H1 (cell line): ENCODE data around the gene LMNTD2. TPM values are rescaled to one million over a fixed set of nuclear protein-coding genes. Genes with fewer than 3 reads are reported as not detected.
A peak's percentile ranks its signal among the peaks of the same experiment; 100 is the strongest.

Source experiments
- CTCF ChIA-PET: fragments of 300-600 bp; sonication (Branson Sonifier 250); formaldehyde crosslinking; loops from one replicate; lab custom pipeline; 2021; ENCODE audit not compliant: partially characterized antibody; lab: Charles Lee
- POLR2A ChIA-PET: fragments of 300-600 bp; sonication (Branson Sonifier 250); formaldehyde crosslinking; loops from one replicate; lab custom pipeline; 2021; ENCODE audit warnings: inconsistent platforms; ENCODE audit not compliant: partially characterized antibody; lab: Charles Lee
- DNase-seq, 2 experiments: peaks; one replicate each; pipeline versions ENCODE4 v3.0.0 to v3.0.0-alpha.2; 2010 to 2022; ENCODE audit warnings: low spot score in 2 of 2, low read depth in 1 of 2, mixed read lengths in 1 of 2
- FAIRE-seq: peaks from 2 replicates; lab custom pipeline; 2011; peaks lifted over from hg19 to GRCh38; lab: Jason Lieb, UNC
- H2AFZ ChIP-seq: 2 replicates; pipeline ENCODE4 v1.8.1; 2012; ENCODE audit warnings: low read length, inconsistent platforms
- H2AK5ac ChIP-seq: 2 replicates; pipeline ENCODE4 v1.6.1; 2013; ENCODE audit warnings: low read depth, low read length
- H2BK120ac ChIP-seq: replicated peaks from 2 replicates; pipeline ENCODE3; 2013; ENCODE audit warnings: low read depth, low read length, inconsistent platforms
- H2BK12ac ChIP-seq: 2 replicates; pipeline ENCODE4 v1.6.1; 2013; ENCODE audit warnings: low read depth, low read length
- H2BK15ac ChIP-seq: 2 replicates; pipeline ENCODE4 v1.6.1; 2013; ENCODE audit warnings: low read length
- H2BK20ac ChIP-seq: 2 replicates; pipeline ENCODE4 v1.6.1; 2013; ENCODE audit warnings: low read length
- H2BK5ac ChIP-seq: 2 replicates; pipeline ENCODE4 v1.6.1; 2013; ENCODE audit warnings: low read depth, low read length
- H3K14ac ChIP-seq: 2 replicates; pipeline ENCODE4 v1.6.1; 2013; ENCODE audit warnings: inconsistent platforms; ENCODE audit not compliant: insufficient read length
- H3K18ac ChIP-seq: 2 replicates; pipeline ENCODE4 v1.6.1; 2013; ENCODE audit warnings: low read length; ENCODE audit errors: extremely low read depth
- H3K23ac ChIP-seq: 2 replicates; pipeline ENCODE4 v1.6.1; 2013; ENCODE audit warnings: inconsistent platforms; ENCODE audit not compliant: insufficient read length
- H3K23me2 ChIP-seq: 2 replicates; pipeline ENCODE4 v1.6.1; 2013; ENCODE audit warnings: low read depth, low read length
- H3K27ac ChIP-seq: 2 replicates; pipeline ENCODE4 v1.6.1; 2011; ENCODE audit warnings: low read depth, low read length, inconsistent platforms
- H3K27me3 ChIP-seq, 4 experiments: replicated peaks in 1 of 4; 1 replicate in 1 of 4; 2 replicates in 3 of 4; pipeline versions ENCODE4 v1.6.1 to v1.8.1; 2011 to 2013; ENCODE audit warnings: low read length in 3 of 4, mild to moderate bottlenecking in 3 of 4, inconsistent platforms in 2 of 4, mixed read lengths in 2 of 4, moderate library complexity in 1 of 4; ENCODE audit not compliant: control insufficient read depth in 3 of 4, insufficient read depth in 3 of 4; ENCODE audit errors: extremely low read depth in 1 of 4
- H3K36me3 ChIP-seq, 4 experiments: 2 replicates each; pipeline versions ENCODE4 v1.6.1 to v1.8.1; 2011 to 2013; ENCODE audit warnings: mild to moderate bottlenecking in 4 of 4, low read length in 3 of 4, moderate library complexity in 2 of 4, control low read depth in 1 of 4, inconsistent platforms in 1 of 4; ENCODE audit not compliant: insufficient read depth in 4 of 4, control insufficient read depth in 2 of 4
- H3K4ac ChIP-seq: replicated peaks from 2 replicates; pipeline ENCODE3; 2013; ENCODE audit warnings: low read length, low read depth, mixed read lengths, inconsistent platforms; ENCODE audit not compliant: insufficient read length
- H3K4me1 ChIP-seq, 4 experiments: replicated peaks in 1 of 4; 1 replicate in 1 of 4; 2 replicates in 3 of 4; pipeline versions ENCODE4 v1.6.1 to v1.8.1; 2011 to 2013; ENCODE audit warnings: low read length in 3 of 4, inconsistent platforms in 2 of 4, mixed read lengths in 1 of 4; ENCODE audit not compliant: insufficient read depth in 4 of 4, control insufficient read depth in 3 of 4
- H3K4me2 ChIP-seq, 2 experiments: 2 replicates each; pipeline versions ENCODE4 v1.6.1 to v1.8.1; 2011 to 2013; ENCODE audit warnings: low read depth in 2 of 2, low read length in 2 of 2, control low read depth in 1 of 2, inconsistent platforms in 1 of 2, mild to moderate bottlenecking in 1 of 2; ENCODE audit not compliant: insufficient read depth in 1 of 2
- H3K4me3 ChIP-seq, 4 experiments: fragments of 200-600, 300-600 bp in 1 of 4; sonication (generic), shearing (Covaris generic), sonication (Bioruptor Twin) in 1 of 4; 2 replicates each; pipeline versions ENCODE4 v1.5.1 to v1.8.1; 2011 to 2016; ENCODE audit warnings: low read length in 4 of 4, low read depth in 3 of 4, control low read depth in 2 of 4, inconsistent platforms in 2 of 4, mild to moderate bottlenecking in 2 of 4, mixed read lengths in 1 of 4, moderate library complexity in 1 of 4; ENCODE audit not compliant: insufficient read depth in 2 of 4; ENCODE audit errors: extremely low read depth in 1 of 4
- H3K56ac ChIP-seq: replicated peaks from 2 replicates; pipeline ENCODE3; 2013; ENCODE audit warnings: low read depth, mild to moderate bottlenecking, mixed read lengths, low read length, inconsistent platforms; ENCODE audit not compliant: insufficient read length
- H3K79me1 ChIP-seq: 2 replicates; pipeline ENCODE4 v1.6.1; 2013; ENCODE audit warnings: low read depth, low read length, control low read depth
- H3K79me2 ChIP-seq, 2 experiments: 2 replicates each; pipeline versions ENCODE4 v1.6.1 to v1.8.1; 2012 to 2013; ENCODE audit warnings: low read length in 2 of 2, mild to moderate bottlenecking in 2 of 2, inconsistent platforms in 1 of 2; ENCODE audit not compliant: insufficient read depth in 2 of 2, control insufficient read depth in 1 of 2
- H3K9ac ChIP-seq, 4 experiments: replicated peaks in 1 of 4; 1 replicate in 1 of 4; 2 replicates in 3 of 4; pipeline versions ENCODE4 v1.6.1 to v1.8.1; 2011 to 2013; ENCODE audit warnings: low read depth in 3 of 4, low read length in 3 of 4, control low read depth in 2 of 4, mild to moderate bottlenecking in 2 of 4, moderate library complexity in 2 of 4, inconsistent platforms in 1 of 4; ENCODE audit errors: extremely low read depth in 1 of 4
- H3K9me3 ChIP-seq, 2 experiments: 2 replicates each; pipeline versions ENCODE4 v1.6.1 to v1.8.1; 2012 to 2013; ENCODE audit warnings: mild to moderate bottlenecking in 2 of 2, moderate library complexity in 2 of 2, control low read depth in 1 of 2, inconsistent platforms in 1 of 2, low read depth in 1 of 2, low read length in 1 of 2, mixed read lengths in 1 of 2; ENCODE audit not compliant: insufficient read depth in 2 of 2
- H4K20me1 ChIP-seq, 2 experiments: replicated peaks in 1 of 2; 2 replicates each; pipeline versions ENCODE3 to v1.8.1; 2011 to 2013; ENCODE audit warnings: inconsistent platforms in 2 of 2, low read length in 2 of 2, mild to moderate bottlenecking in 1 of 2; ENCODE audit not compliant: insufficient read depth in 2 of 2, control insufficient read depth in 1 of 2
- H4K5ac ChIP-seq: 2 replicates; pipeline ENCODE4 v1.6.1; 2013; ENCODE audit warnings: low read length, low read depth, mixed read lengths, inconsistent platforms; ENCODE audit not compliant: insufficient read length
- H4K8ac ChIP-seq: 2 replicates; pipeline ENCODE4 v1.8.0; 2013; ENCODE audit warnings: mild to moderate bottlenecking, moderate library complexity, low read length, inconsistent platforms; ENCODE audit not compliant: insufficient read depth; ENCODE audit errors: extremely low read depth
- H4K91ac ChIP-seq: replicated peaks from 2 replicates; pipeline ENCODE3; 2013; ENCODE audit warnings: low read length, mixed read lengths, inconsistent platforms; ENCODE audit not compliant: insufficient read length
- WGBS, 2 experiments: shearing (Covaris generic) in 1 of 2; methylation state at CpG; one replicate each; pipeline versions ENCODE4 v1.1.6 to v1.1.7; 2013 to 2015; ENCODE audit warnings: low lambda C conversion rate in 2 of 2, mixed read lengths in 2 of 2, inconsistent platforms in 1 of 2, low coverage in 1 of 2, missing lambda C conversion rate in 1 of 2; ENCODE audit not compliant: insufficient replicate concordance in 2 of 2, insufficient coverage in 1 of 2, insufficient read length in 1 of 2; ENCODE audit errors: extremely low coverage in 1 of 2, missing lambda C conversion rate in 1 of 2; 5-methylcytosine and 5-hydroxymethylcytosine counted together
- polyA plus RNA-seq, 7 experiments: library from polyadenylated mRNA; depleted of rRNA in 3 of 7; stranded (reverse) in 5 of 7; unstranded in 2 of 7; fragments of >200 nt in 5 of 7; fragments of 200-250 nt in 2 of 7; gene quantifications; 1 replicate in 5 of 7; 2 replicates in 1 of 7; 4 replicates in 1 of 7; pipeline versions ENCODE4 v1.2.1 to v1.2.3, GENCODE V29; 2011 to 2013; ENCODE audit warnings: missing spikeins in 2 of 7, mixed read lengths in 2 of 7
- total RNA-seq: library from RNA; stranded (reverse); fragmentation: NEBNext Ultra II Directional; extraction: Animal tissue kit (Norgen Biotek cat#: 25700); gene quantifications from 2 replicates; pipeline ENCODE4 v1.2.1, GENCODE V29; 2021

The LMNTD2 gene
- total and polyA plus RNA-seq, 2 of the 8 experiments (the other 6 are each of a cell fraction or from before 2014, with no cell fraction given): 1.6 to 3.1 TPM

GRCh38 chr11:537622-538430 lies 22.7 kb downstream of the LMNTD2 start:
- H3K9ac ChIP-seq: no peak overlapping the region
- no peak for DNase-seq
- CTCF ChIA-PET: interaction anchor here (0.6 to 1.6 kb wide), 4 partner anchors 11 to 398 kb away, joined by 3 to 4 read pairs (median 4); no protein-coding TSS in a partner anchor

More at GRCh38 chr11:537622-538430, 22.7 kb downstream of the LMNTD2 start:
- Histone ChIP-seq H3K18ac (no peak overlapping the region; the same call in 1 of the 2 replicates), H3K27ac (no peak overlapping the region), H3K4me2 (peak overlapping the region; percentile 61 to 82), H2BK5ac (peak overlapping the region; percentile 66; the same call in 1 of the 2 replicates), H3K79me2 (no peaks in the 10 kb centered on the region), H2BK20ac (0 out of 2 replicates have a peak overlapping the region, but pooled peaks have one; percentile 18), H2BK12ac (peak overlapping the region; percentile 39; the same call in 1 of the 2 replicates), H3K4me1 (peaks cover 0 to 19% (median 10%) of the 10 kb centered on the region in 4 experiments; a peak in 5 of 7 replicates), H4K20me1 (peaks cover 5 to 7% of the 10 kb centered on the region in 2 experiments), H3K56ac (no peak overlapping the region), H2AFZ (no peak overlapping the region), H3K4ac (no peak overlapping the region), H2AK5ac (peak overlapping the region; percentile 48; the same call in 1 of the 2 replicates), H3K27me3 (peaks cover 0 to 16% (median 6%) of the 10 kb centered on the region in 4 experiments; a peak in 5 of 7 replicates), H3K4me3 (peak overlapping the region; percentile 24 to 81 (median 30)), H2BK120ac (no peak overlapping the region), H4K8ac (peak overlapping the region; percentile 69; the same call in 1 of the 2 replicates), H3K14ac (no peak overlapping the region), H3K23ac (no peak overlapping the region), H3K9me3 (no peaks in the 10 kb centered on the region), H2BK15ac (peak overlapping the region; percentile 40; the same call in 1 of the 2 replicates), H3K23me2 (peaks cover 21% of the 10 kb centered on the region; the same call in 1 of the 2 replicates), H4K91ac (peak overlapping the region; percentile 51), H3K79me1 (no peaks in the 10 kb centered on the region), H4K5ac (no peak overlapping the region), H3K36me3 (peaks cover 0 to 8% (median 2%) of the 10 kb centered on the region in 4 experiments; a peak in 4 of 8 replicates)
- no peak for FAIRE-seq
- POLR2A ChIA-PET: interaction anchor here (0.5 to 2.5 kb wide), 6 partner anchors 11 to 89 kb away, joined by 3 to 11 read pairs (median 4); partner anchors contain the start of genes LMNTD2, PHRF1, RNH1 and SCT
- 48% methylated on average over 19 of the region's 19 CpGs; no CpG with 5 or more reads in 1 of the 2 experiments for WGBS, 2 experiments
